ENCODE results near the gene OBSCN.
A peak's percentile ranks its signal among the peaks of the same experiment; 100 is the strongest.

OBSCN gene

DNA sequence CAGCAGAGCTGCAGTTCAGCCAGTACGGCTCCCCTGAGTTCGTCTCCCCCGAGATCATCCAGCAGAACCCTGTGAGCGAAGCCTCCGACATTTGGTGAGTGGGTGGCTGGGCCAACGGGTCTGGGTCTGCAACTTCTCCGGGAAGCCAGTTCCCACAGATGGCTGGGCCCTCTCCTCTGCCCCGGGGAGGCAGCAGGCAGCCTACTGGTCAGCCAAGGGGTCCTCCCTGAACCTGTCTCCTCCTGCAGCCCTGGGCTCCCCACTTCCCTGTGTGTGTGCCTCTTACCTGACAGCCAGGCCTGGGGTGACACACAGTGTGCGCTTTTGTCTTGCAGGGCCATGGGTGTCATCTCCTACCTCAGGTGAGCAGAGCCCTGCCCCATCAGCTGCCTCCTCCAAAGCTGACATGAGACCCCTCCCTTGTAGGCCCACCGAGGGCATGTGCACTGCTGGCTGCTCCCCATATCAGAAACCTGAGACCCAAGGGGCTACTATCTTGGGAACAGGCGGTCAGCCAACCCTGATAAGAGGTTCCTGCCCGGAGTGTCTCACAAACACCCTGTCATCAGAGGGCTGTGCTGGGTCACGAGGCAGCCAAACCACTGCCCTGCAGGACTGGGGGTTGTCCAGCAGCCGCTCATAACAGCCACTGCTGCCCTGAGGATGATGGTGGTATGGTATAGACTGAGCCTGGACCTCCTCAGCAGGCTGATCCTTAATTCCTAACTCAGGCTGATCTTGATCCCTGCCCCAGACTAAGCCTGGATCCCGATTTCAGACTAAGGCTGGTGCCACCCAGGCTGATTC, 161.2 kb downstream of the OBSCN start:
- no peak for DNase-seq

DNA sequence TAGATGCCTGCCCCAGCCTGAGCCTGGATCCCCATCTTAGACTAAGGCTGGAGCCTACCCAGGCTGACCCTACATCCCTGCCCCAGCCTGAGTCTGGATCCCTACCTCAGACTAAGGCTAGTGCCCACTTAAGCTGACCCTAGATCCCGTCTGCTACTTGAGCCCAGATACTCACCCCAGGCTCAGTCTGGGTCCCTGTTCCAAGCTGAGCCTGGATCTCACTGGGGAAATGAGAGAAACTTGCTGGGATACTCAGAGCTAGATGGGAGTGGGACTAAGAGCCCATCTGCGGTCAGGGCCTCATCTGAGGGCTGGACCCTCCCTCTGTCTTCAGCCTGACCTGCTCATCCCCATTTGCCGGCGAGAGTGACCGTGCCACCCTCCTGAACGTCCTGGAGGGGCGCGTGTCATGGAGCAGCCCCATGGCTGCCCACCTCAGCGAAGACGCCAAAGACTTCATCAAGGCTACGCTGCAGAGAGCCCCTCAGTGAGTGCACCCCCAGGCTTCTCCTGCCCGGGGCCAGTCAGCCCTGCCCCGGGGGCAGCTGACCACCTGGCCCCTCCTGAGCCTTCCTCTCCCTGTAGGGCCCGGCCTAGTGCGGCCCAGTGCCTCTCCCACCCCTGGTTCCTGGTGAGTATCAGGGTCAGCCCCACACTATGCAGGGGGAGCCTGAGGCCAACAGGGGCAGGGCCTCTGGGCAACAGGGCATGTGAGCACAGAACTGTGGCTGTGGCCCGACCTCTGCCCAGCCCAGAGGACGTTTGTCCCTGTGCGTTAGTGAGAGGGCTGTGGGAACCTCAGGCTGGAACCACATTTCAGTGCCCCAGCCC, 162.0 kb downstream of the OBSCN start:
- DNase-seq = no peak

DNA sequence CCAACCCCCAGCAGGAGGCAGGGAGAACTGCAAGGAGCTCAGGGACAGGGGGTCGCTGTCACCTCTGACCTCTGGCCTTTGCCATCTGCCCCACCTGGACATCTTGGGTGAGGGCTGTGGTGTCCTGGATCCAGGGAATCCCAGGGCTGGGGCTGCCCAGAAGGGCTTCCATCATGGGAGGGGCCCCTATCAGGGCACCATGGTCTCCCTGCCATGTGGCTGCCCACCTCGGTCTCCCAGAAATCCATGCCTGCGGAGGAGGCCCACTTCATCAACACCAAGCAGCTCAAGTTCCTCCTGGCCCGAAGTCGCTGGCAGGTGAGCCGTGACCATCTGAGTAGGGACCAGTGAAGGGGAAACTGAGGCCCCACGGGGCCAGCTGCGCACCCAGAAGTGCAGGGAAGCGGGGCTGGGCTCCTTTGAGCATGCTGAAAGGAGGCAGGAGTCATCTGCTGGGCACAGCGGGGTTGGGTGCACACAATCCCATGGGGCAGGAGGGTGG, 162.6 kb downstream of the OBSCN start:
- DNase-seq = no peak

DNA sequence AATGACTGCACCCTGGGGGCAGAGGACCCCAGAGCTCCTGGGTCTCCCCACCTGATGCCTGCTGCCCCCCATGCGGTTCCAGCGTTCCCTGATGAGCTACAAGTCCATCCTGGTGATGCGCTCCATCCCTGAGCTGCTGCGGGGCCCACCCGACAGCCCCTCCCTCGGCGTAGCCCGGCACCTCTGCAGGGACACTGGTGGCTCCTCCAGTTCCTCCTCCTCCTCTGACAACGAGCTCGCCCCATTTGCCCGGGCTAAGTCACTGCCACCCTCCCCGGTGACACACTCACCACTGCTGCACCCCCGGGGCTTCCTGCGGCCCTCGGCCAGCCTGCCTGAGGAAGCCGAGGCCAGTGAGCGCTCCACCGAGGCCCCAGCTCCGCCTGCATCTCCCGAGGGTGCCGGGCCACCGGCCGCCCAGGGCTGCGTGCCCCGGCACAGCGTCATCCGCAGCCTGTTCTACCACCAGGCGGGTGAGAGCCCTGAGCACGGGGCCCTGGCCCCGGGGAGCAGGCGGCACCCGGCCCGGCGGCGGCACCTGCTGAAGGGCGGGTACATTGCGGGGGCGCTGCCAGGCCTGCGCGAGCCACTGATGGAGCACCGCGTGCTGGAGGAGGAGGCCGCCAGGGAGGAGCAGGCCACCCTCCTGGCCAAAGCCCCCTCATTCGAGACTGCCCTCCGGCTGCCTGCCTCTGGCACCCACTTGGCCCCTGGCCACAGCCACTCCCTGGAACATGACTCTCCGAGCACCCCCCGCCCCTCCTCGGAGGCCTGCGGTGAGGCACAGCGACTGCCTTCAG, 163.3 kb downstream of the OBSCN start:
- no peak for DNase-seq

DNA sequence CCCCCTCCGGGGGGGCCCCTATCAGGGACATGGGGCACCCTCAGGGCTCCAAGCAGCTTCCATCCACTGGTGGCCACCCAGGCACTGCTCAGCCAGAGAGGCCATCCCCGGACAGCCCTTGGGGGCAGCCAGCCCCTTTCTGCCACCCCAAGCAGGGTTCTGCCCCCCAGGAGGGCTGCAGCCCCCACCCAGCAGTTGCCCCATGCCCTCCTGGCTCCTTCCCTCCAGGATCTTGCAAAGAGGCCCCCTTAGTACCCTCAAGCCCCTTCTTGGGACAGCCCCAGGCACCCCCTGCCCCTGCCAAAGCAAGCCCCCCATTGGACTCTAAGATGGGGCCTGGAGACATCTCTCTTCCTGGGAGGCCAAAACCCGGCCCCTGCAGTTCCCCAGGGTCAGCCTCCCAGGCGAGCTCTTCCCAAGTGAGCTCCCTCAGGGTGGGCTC, 163.9 kb downstream of the OBSCN start:
- no peak for DNase-seq

DNA sequence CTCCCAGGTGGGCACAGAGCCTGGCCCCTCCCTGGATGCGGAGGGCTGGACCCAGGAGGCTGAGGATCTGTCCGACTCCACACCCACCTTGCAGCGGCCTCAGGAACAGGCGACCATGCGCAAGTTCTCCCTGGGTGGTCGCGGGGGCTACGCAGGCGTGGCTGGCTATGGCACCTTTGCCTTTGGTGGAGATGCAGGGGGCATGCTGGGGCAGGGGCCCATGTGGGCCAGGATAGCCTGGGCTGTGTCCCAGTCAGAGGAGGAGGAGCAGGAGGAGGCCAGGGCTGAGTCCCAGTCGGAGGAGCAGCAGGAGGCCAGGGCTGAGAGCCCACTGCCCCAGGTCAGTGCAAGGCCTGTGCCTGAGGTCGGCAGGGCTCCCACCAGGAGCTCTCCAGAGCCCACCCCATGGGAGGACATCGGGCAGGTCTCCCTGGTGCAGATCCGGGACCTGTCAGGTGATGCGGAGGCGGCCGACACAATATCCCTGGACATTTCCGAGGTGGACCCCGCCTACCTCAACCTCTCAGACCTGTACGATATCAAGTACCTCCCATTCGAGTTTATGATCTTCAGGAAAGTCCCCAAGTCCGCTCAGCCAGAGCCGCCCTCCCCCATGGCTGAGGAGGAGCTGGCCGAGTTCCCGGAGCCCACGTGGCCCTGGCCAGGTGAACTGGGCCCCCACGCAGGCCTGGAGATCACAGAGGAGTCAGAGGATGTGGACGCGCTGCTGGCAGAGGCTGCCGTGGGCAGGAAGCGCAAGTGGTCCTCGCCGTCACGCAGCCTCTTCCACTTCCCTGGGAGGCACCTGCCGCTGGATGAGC, 164.5 kb downstream of the OBSCN start:
- DNase-seq = no peak

DNA sequence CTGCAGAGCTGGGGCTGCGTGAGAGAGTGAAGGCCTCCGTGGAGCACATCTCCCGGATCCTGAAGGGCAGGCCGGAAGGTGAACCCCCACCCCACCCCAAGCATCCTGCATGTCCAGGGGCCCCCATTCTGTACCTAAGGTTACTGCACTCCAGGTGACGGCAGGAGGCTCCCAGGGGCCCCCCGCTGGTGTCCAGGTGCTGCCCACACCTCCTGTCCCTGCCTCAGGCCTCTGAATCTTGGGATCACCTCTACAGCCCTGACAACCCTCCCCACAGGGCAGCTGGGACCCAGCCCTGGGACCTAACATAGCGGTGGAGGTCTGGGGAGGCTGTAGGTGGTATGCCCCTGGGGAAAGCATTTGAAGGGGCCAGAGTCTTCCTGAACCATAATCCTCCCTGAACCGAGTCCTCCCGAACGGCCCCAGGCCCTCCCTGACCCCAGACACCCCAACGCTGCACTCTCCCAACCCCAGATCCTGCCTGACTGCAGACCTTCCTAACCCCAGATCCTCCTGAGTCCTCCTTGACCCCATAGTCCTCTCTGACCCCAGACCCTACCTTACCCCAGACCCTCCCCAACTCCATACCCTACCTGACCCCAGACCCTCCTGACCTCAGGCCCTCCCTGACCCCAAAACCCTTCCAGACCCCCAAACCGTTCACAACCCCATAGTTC, 165.3 kb downstream of the OBSCN start:
- no peak for DNase-seq

DNA sequence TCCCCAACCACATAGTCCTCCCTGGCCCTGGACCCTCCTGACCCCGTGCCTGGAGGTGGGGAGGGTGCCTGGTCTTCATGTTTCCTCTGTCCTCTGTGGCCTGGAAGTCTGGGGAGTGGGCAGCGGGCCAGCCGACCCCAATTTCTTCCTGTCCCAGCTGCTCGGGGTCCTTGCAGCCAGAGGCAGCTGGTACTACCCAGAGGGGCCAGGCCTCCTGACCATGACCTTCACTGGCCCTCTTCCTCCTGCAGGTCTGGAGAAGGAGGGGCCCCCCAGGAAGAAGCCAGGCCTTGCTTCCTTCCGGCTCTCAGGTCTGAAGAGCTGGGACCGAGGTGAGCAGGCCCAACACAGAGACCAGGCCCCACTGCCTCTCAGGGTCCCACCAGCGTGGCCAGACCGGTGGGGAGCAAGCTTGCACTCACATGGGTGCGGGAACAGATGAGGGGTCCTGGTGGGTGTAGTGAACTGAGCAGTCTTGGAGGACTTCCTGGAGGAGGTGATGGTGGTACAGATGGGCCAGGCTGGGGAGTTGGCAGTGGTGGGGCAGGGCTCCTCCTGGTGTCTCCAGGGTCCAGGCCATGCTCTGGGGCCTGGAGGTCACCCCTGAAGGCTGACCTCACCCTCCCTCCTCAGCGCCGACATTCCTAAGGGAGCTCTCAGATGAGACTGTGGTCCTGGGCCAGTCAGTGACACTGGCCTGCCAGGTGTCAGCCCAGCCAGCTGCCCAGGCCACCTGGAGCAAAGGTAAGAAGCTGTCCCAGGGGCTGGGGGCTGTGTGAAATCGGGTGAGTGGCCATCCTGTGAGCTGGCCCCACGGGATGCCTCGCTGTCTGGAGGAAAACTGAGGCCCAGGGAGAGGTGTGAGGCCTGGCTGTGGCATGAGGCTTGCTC, 166.1 kb downstream of the OBSCN start:
- DNase-seq = no peak

DNA sequence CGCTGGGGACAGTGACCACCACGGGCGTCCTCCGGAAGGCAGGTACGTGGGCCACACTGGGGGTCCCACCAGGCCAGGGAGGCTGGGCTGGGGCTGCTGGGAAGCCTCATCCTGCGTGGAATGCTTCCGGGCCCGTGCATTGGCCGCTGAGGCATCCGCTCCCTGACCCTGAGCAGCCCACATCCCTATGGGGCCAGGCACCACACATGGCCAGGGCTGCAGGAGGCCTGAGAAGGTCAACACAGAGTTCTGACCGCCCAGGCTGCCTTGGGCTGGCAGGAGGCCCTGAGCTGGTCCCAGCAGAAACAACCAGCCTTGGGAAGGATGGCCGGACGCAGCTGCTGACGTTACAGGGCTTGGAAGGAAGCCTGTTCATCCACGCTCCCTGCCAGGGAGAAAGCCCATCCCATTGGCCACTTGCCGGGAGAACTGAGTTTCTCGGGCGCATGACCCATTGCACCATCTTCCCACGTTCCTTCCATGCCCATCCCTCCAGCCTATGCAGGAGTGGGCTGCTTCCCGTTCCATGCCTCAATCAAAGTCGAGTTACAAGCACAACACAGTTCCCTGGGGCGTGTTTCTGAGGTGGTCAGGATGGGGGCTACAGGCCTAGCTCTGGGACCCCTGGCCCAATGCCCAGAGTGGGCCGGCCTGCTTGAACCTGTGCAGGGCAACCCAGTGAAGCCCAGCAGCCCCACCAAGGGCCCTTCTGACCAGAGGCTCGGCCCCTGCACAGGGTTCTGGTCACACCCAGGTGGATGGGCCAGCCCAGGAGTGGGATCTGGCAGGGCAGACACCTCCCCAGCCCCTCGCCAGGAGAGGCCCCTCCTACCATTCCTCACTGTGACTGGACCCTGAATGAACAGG, 167.1 kb downstream of the OBSCN start:
- peak; percentile 35 for DNase-seq

DNA sequence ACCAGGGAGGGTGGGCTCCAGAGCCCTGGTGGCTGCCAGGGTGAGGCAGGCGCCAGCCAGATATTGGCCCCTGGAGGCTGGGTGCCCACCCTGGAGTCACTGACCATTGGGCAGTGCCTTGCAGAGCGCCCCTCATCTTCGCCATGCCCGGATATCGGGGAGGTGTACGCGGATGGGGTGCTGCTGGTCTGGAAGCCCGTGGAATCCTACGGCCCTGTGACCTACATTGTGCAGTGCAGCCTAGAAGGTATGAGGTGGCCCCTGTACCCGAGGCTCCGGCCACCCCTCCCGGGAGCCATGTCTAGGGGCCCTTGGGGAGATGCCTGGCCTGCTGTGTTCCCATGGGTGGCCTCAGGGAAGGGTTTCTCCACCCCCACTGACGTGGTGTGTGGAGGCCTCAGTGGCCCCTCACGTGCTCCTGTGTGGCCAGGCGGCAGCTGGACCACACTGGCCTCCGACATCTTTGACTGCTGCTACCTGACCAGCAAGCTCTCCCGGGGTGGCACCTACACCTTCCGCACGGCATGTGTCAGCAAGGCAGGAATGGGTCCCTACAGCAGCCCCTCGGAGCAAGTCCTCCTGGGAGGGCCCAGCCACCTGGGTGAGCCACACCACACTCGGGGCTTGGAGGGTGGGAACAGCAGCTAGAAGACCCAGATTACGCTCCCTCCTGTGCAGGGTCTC, 167.9 kb downstream of the OBSCN start:
- DNase-seq = no peak

DNA sequence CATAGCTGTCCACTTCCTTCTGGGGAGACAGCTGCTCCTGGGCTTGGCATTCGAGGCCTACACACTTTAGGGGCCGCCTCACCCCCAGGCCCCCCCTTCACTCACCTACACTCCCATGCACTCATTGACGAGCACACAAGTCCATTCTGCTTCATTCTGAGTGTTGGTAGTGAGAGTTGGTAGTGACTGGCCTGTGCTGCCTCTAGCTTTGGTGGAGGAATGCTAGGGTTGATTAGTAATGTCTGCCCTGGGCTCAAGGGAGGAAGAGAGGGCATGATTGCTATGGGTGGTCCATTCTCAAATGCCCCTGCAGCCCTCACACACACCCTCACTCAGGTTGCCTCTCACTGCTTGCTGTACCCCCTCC, 168.4 kb downstream of the OBSCN start:
- DNase-seq = no peak

DNA sequence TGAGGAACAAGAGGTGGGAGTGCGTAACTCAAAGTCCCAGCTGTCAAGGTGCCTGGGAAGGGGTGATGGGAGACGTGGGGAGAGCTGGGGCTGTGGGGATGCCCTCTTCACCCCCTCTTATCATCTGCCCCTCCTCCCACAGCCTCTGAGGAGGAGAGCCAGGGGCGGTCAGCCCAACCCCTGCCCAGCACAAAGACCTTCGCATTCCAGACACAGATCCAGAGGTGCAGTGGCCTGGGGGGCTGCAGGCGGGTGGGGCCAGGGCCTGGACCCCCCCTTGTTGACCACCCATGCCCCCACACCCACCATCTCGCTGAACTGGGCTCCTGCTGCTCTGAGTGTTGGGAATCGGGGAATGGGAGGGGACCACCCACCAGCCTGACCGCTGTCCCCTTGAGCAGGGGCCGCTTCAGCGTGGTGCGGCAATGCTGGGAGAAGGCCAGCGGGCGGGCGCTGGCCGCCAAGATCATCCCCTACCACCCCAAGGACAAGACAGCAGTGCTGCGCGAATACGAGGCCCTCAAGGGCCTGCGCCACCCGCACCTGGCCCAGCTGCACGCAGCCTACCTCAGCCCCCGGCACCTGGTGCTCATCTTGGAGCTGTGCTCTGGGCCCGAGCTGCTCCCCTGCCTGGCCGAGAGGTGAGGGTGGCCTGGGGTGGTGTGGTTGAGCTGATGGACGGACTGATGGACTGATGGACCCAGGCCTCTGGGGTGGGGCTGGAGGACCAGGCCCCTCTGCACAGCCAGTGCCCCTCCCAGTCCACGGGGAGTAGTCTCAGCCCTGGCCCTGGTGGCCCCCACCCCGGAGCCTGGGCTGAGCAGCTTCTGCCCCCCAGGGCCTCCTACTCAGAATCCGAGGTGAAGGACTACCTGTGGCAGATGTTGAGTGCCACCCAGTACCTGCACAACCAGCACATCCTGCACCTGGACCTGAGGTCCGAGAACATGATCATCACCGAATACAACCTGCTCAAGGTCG, 169.1 kb downstream of the OBSCN start:
- no peak for DNase-seq

DNA sequence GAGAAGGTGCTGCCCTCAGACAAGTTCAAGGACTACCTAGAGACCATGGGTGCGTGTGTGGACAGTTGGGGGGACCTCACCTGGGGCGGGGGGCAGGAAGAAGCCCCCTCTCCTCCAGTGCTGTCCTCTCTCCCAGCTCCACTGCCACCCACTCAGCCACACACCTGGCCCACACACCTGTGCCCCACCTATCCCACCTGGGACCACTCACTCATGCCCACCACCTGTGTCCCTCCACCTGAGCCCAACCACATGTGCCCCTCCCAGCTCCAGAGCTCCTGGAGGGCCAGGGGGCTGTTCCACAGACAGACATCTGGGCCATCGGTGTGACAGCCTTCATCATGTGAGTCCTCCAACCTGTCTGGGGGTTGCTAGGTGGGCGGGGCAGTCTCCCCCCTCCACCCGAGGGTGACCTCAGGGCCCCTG, 169.8 kb downstream of the OBSCN start:
- no peak for DNase-seq

DNA sequence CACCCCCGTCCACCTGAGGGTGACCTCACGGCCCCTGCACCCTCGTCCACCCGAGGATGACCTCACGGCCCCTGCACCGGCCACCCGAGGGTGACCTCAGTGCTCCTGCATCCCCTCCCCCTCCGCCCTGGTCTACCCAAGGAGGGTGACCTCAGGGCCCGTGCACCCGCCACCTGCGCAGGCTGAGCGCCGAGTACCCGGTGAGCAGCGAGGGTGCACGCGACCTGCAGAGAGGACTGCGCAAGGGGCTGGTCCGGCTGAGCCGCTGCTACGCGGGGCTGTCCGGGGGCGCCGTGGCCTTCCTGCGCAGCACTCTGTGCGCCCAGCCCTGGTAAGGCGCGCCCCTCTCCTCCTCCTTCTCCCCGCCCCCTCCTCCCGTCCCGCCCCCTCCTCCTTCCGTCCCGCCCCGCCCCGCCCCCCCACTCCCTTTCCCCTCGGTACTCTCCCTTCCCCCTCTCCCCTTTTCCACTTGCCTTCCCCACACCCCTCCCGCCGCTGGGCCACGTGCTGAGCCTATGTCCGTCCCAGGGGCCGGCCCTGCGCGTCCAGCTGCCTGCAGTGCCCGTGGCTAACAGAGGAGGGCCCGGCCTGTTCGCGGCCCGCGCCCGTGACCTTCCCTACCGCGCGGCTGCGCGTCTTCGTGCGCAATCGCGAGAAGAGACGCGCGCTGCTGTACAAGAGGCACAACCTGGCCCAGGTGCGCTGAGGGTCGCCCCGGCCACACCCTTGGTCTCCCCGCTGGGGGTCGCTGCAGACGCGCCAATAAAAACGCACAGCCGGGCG, 170.4 kb downstream of the OBSCN start:
- peak; percentile 69 for DNase-seq

DNA sequence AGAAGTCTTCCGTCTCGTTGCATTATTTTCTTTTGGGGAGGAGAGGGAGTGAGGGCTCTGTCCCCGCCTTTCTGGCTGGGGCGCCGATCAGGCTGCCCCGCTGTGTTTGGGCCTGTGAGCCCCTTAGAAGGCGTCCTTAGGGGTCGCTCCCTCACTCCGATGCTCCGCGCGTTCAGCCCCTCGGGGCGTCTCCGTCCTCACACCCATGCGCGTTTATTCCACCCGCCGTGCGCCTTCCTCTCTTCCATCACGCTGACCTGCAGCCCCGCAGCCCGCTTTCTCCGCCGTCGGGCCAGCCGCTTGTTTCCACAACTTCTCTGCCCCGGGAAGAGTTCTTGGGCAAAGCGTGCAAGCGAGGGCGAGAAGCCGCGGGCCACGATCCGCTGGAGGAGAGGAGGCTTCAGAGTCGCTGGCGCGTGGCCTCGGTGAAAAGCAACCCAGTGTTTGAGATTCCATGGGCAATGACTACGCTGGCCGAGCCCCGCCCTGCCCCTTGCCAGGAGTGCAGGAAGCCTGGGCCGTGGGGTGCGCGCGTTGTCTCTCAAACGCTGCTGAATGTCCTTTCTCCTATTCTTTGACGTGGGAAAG, 171.1 kb downstream of the OBSCN start:
- peak; percentile 18 for DNase-seq

DNA sequence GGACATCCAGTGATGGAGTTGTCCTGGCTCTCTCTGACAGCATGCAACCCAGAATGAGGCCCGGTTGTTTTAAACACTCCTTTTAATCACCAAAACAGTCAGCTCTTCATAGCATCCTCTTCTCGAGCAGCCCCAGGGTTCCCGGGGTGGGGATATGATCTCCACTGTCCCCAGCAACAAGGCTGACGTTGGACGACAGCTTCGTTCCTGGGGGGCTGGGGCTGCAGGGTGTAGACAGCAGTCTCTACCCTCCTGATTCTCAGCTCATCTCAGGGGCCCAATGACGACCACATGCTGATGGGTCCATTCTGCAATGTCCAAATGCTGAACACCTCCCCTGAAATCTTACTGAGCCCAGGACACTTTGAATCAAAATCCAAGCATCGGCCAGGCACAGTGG, 171.8 kb downstream of the OBSCN start:
- no peak for DNase-seq

All from fibroblast of skin of scalp (primary cell).